Tibial artery (tissue), 4 donors: ENCODE data around the gene RABGAP1L.
"Not testable (repeated sequence)": the region's sequence is repeated elsewhere in the genome, so short reads cannot be mapped to it uniquely, and the experiment has no call there.

Experiments used
- DNase-seq, 2 donors: peaks; one replicate each; pipeline ENCODE4 v3.0.0-alpha.2; 2019
- H3K27ac ChIP-seq, 2 donors: fragments of 200-600 bp; sonication (generic) in 1 of 2; 1 replicate in 1 of 2; 2 replicates in 1 of 2; pipeline ENCODE4 v1.5.1; 2018 to 2019; ENCODE audit warnings: mild to moderate bottlenecking in 1 of 2
- H3K27me3 ChIP-seq, 2 donors: fragments of 200-600 bp; sonication (generic) in 1 of 2; one replicate each; pipeline versions ENCODE4 v1.5.1 to v1.6.0; 2016 to 2019
- H3K36me3 ChIP-seq, 3 donors: fragments of 200-600 bp; sonication (generic) in 2 of 3; one replicate each; pipeline ENCODE4 v1.5.1; 2016 to 2019; ENCODE audit warnings: mild to moderate bottlenecking in 2 of 3
- H3K4me1 ChIP-seq, 4 donors: fragments of 200-600 bp; sonication (generic) in 2 of 4; 1 replicate in 3 of 4; 2 replicates in 1 of 4; pipeline ENCODE4 v1.5.1; 2016 to 2019
- H3K4me3 ChIP-seq, 2 donors: fragments of 200-600 bp; sonication (generic) in 1 of 2; 1 replicate in 1 of 2; 2 replicates in 1 of 2; pipeline ENCODE4 v1.5.1; 2018 to 2019; ENCODE audit warnings: mild to moderate bottlenecking in 2 of 2
- H3K9me3 ChIP-seq, 3 donors: fragments of 200-600 bp; sonication (generic) in 1 of 3; one replicate each; pipeline ENCODE4 v1.5.1; 2016 to 2019
- intact Hi-C: fragments of 100-400 bp; cut with DNase I; formaldehyde crosslinking; loops from one replicate; pipeline ENCODE4 v1.15.0; 2023; ENCODE audit warnings: low total_unique reads
- TF ChIP-seq, protein P1 (sequence below), 2 experiments: fragments of 200-600 bp in 1 of 2; fragments of 450-650 bp in 1 of 2; IDR thresholded peaks; one replicate each; pipeline ENCODE4 v1.5.1; 2017 to 2019; ENCODE audit warnings: antibody characterized with exemption in 2 of 2, mild to moderate bottlenecking in 1 of 2, moderate library complexity in 1 of 2

Gene RABGAP1L

DNA sequence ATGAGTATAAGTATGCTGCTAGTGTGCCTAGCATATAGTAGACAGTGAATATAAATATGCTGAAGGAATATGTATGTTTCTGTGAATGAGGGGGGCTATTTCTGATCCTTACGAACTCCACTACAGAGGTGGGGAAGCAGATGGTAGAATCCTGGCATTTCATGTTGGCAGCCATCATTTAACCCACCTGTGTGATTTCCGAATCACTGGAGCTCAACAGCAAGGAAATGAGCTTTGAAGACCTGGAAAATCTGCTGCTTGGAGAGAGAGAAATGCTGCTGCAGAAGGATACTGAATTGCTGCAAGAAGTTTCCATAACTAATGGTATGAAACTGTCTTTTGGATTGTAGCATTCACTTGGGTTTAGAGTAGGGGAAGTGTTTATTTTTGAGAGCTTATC, 83.5 kb downstream of the RABGAP1L start:
- TF ChIP-seq, protein P1, sequence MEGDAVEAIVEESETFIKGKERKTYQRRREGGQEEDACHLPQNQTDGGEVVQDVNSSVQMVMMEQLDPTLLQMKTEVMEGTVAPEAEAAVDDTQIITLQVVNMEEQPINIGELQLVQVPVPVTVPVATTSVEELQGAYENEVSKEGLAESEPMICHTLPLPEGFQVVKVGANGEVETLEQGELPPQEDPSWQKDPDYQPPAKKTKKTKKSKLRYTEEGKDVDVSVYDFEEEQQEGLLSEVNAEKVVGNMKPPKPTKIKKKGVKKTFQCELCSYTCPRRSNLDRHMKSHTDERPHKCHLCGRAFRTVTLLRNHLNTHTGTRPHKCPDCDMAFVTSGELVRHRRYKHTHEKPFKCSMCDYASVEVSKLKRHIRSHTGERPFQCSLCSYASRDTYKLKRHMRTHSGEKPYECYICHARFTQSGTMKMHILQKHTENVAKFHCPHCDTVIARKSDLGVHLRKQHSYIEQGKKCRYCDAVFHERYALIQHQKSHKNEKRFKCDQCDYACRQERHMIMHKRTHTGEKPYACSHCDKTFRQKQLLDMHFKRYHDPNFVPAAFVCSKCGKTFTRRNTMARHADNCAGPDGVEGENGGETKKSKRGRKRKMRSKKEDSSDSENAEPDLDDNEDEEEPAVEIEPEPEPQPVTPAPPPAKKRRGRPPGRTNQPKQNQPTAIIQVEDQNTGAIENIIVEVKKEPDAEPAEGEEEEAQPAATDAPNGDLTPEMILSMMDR (IDR thresholded peaks at IDR 0.05) = no peak
- no peak for DNase-seq
- Histone ChIP-seq H3K27ac (no peak overlapping the region), H3K4me3 (no peak overlapping the region), H3K27me3 (no peaks in the 10 kb centered on the region), H3K36me3 (peaks cover 0 to 26% (median 14%) of the 10 kb centered on the region in 3 donors), H3K4me1 (no peaks in the 10 kb centered on the region), H3K9me3 (no peaks in the 10 kb centered on the region)
- intact Hi-C loops = no loop called here

DNA sequence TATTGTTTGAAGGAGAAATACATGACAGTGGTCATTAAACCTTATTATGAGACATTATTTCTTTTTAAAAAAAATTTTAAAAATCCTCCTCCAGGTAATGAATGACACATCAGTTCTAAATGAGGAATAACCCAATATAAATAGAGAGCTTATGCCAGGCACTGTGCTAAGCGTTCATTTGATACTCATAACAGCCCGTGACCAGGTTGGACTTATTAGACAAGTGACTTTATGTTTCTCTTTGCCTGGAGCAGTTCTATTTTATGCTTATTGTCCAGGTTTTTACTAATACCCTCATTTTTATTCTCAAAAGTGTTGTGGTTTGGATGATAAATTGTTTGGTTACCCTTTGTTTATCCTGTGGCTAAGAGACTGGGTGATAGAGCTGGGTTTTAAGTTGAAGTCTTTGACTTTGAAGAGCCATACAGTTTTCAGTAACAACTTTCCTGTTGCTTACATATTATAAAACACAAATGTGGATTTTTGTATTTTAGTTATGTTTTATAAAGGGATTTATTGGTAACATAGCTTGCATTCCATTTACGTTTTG, 84.2 kb downstream of the RABGAP1L start:
- TF ChIP-seq, protein P1 (IDR thresholded peaks at IDR 0.05) = no peak
- Histone ChIP-seq H3K27ac (no peak overlapping the region), H3K36me3 (peaks cover 0 to 26% (median 14%) of the 10 kb centered on the region in 3 donors), H3K9me3 (no peaks in the 10 kb centered on the region), H3K4me3 (no peak overlapping the region), H3K4me1 (no peaks in the 10 kb centered on the region), H3K27me3 (no peaks in the 10 kb centered on the region)
- intact Hi-C loops = no loop called here
- no peak for DNase-seq

DNA sequence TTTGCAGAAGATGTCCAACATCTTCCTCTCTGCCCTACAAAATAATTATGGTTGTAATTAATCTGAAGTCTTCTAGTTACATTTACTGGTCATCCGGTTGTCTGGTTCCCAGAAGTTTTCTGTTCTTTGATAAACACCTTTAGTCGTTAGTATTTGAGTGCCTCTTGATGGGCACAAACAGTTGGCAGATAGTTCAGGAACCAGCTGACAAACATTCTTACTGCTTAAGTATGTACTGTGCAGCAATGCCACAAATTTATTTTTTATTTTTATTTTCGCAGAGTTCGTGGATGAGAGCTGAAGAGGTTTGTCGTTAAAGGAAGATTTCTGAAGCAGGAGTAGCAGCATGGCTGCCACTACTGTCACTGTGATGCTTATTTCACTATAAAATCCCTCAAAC, 84.7 kb downstream of the RABGAP1L start:
- DNase-seq = no peak
- intact Hi-C loops = no loop called here
- Histone ChIP-seq H3K27me3 (no peaks in the 10 kb centered on the region), H3K27ac (no peak overlapping the region), H3K4me1 (no peaks in the 10 kb centered on the region), H3K36me3 (peaks cover 0 to 26% (median 14%) of the 10 kb centered on the region in 3 donors), H3K9me3 (no peaks in the 10 kb centered on the region), H3K4me3 (no peak overlapping the region)
- TF ChIP-seq, protein P1 (IDR thresholded peaks at IDR 0.05) = no peak

DNA sequence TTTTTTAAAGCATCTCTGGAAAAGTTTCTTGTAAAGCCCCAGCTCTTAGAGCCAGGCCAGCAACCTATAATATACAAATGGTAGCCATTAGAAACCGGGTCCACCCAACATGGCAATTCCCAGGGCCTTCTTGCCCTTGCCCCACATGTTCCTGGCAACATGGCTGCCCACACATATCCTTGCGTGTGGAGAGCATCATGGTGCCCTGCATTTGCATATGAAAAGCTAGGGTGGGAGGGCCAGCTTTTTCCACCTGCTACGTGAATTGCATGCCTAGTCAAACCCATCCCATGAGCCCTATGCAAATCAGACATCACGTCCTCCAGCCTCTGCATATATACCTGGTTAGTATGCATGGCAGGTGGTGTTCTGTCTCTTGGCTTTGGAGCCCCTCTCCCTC, 88.2 kb downstream of the RABGAP1L start:
- Histone ChIP-seq H3K27ac (no peak overlapping the region), H3K4me1 (no peaks in the 10 kb centered on the region), H3K4me3 (no peak overlapping the region), H3K36me3 (peaks cover 0 to 28% (median 24%) of the 10 kb centered on the region in 3 donors), H3K9me3 (no peaks in the 10 kb centered on the region), H3K27me3 (no peaks in the 10 kb centered on the region)
- intact Hi-C loops = no loop called here
- TF ChIP-seq, protein P1 (IDR thresholded peaks at IDR 0.05) = no peak
- no peak for DNase-seq

DNA sequence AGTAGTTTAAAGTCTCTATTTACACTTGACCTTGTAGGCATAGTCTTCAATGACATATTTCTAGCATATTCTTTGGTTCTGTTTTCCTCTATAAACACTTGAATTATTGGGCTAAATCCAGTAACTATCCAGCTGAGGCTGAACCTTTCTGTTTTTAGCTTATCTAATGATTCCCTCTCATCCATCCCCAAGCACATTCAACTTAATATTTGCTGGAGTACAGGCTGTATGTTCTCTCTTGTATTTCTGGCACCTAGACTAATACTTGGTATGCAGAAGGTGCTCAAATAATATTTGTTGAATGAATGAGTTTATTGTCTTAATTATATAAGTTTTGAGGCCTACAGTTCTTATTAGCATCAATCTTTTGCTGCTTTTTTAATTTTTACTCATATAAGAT, 88.7 kb downstream of the RABGAP1L start:
- intact Hi-C loops = no loop called here
- no peaks in the 10 kb centered on the region for H3K27me3 ChIP-seq
- TF ChIP-seq, protein P1 (IDR thresholded peaks at IDR 0.05) = no peak

DNA sequence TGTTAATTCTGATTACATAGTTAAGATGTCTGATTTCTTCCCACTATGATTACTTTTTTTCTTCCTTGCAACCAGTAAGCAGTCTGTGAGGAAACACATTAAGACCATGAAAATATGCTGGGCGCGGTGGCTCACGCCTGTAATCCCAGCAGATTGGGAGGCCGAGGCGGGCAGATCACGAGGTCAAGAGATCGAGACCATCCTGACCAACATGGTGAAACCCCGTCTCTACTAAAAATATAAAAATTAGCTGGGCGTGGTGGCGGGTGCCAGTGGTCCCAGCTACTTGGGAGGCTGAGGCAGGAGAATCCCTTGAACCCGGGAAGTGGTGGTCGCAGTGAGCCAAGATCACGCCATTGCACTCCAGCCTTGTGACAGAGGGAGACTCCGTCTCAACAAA, 97.1 kb downstream of the RABGAP1L start:
- H3K27ac ChIP-seq, intact Hi-C loops, H3K9me3 ChIP-seq, DNase-seq, H3K4me1 ChIP-seq, H3K36me3 ChIP-seq, H3K27me3 ChIP-seq, H3K4me3 ChIP-seq: not testable (repeated sequence)

More for the DNA sequence above, 88.7 kb downstream of the RABGAP1L start:
- H3K9me3 ChIP-seq = no peaks in the 10 kb centered on the region
- H3K27ac ChIP-seq = no peak overlapping the region
- peaks cover 0 to 25% (median 23%) of the 10 kb centered on the region in 3 donors for H3K36me3 ChIP-seq
- no peak for DNase-seq
- no peaks in the 10 kb centered on the region for H3K4me1 ChIP-seq
- no peak overlapping the region for H3K4me3 ChIP-seq
